BJ (cell line): ENCODE measurements around the gene SGSM1. TPM values are rescaled to one million over a fixed set of nuclear protein-coding genes. Genes with fewer than 3 reads are reported as not detected.
A peak's percentile ranks its signal among the peaks of the same experiment; 100 is the strongest.

Source experiments
- CTCF ChIA-PET: fragments of 350-600 bp; formaldehyde crosslinking; extraction: SDS; loops from one replicate; lab custom pipeline; 2021; ENCODE audit warnings: antibody characterized with exemption, inconsistent platforms; lab: Yijun Ruan, JAX
- POLR2A ChIA-PET: fragments of 300-600 bp; sonication (Branson Sonifier 250); formaldehyde crosslinking; extraction: SDS; loops from one replicate; lab custom pipeline; 2021; ENCODE audit warnings: antibody characterized with exemption; lab: Charles Lee
- DNase-seq: peaks from one replicate; pipeline ENCODE4 v3.0.0-alpha.2; 2011; ENCODE audit warnings: low read depth
- H3K27me3 ChIP-seq: 2 replicates; pipeline ENCODE4 v1.6.0; 2011; ENCODE audit warnings: low read length; ENCODE audit not compliant: control insufficient read depth, insufficient read depth
- H3K36me3 ChIP-seq: 2 replicates; pipeline ENCODE4 v1.5.1; 2011; ENCODE audit warnings: low read length; ENCODE audit not compliant: control insufficient read depth, insufficient read depth
- H3K4me3 ChIP-seq: 2 replicates; pipeline ENCODE4 v1.5.1; 2011; ENCODE audit warnings: low read depth, mild to moderate bottlenecking, control low read depth, low read length
- polyA plus RNA-seq: library from polyadenylated mRNA; depleted of rRNA; stranded (reverse); fragments of >200 nt; gene quantifications from 2 replicates; pipeline ENCODE4 v1.2.3, GENCODE V29; 2011
- TF ChIP-seq, protein P1 (sequence below): IDR thresholded peaks from 2 replicates; pipeline ENCODE4 v1.5.1; 2011; ENCODE audit warnings: low read depth, mild to moderate bottlenecking, control low read depth, inconsistent platforms, low read length, moderate library complexity; ENCODE audit not compliant: insufficient read depth

The SGSM1 gene
- polyA plus RNA-seq, 1 experiment, result not detected

DNA sequence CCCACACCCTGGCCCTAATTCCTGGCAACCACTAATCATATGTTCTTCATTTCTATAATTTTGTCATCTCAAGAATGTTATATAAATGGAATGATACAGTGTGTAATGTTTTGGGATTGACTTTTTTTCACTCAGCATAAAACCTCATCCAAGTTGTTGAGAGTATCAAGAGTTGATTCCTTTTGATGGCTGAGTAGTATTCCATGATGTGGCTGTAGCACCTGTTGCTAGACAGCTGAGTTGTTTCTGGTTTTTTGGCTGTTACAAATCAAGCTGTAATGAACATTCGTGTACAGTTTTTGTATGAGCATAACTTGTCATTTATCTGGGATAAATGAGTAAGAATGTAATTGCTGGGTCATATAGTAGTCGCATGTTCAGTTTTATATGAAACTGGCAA lies 81.2 kb downstream of the SGSM1 start:
- ChIA-PET CTCF (no interaction called here), POLR2A (no interaction called here)
- no peak overlapping the region for H3K4me3 ChIP-seq
- H3K36me3 ChIP-seq, result no peaks in the 10 kb centered on the region
- TF ChIP-seq, protein P1, sequence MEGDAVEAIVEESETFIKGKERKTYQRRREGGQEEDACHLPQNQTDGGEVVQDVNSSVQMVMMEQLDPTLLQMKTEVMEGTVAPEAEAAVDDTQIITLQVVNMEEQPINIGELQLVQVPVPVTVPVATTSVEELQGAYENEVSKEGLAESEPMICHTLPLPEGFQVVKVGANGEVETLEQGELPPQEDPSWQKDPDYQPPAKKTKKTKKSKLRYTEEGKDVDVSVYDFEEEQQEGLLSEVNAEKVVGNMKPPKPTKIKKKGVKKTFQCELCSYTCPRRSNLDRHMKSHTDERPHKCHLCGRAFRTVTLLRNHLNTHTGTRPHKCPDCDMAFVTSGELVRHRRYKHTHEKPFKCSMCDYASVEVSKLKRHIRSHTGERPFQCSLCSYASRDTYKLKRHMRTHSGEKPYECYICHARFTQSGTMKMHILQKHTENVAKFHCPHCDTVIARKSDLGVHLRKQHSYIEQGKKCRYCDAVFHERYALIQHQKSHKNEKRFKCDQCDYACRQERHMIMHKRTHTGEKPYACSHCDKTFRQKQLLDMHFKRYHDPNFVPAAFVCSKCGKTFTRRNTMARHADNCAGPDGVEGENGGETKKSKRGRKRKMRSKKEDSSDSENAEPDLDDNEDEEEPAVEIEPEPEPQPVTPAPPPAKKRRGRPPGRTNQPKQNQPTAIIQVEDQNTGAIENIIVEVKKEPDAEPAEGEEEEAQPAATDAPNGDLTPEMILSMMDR, result no peak
- no peak for DNase-seq
- H3K27me3 ChIP-seq, result no peaks in the 10 kb centered on the region

DNA sequence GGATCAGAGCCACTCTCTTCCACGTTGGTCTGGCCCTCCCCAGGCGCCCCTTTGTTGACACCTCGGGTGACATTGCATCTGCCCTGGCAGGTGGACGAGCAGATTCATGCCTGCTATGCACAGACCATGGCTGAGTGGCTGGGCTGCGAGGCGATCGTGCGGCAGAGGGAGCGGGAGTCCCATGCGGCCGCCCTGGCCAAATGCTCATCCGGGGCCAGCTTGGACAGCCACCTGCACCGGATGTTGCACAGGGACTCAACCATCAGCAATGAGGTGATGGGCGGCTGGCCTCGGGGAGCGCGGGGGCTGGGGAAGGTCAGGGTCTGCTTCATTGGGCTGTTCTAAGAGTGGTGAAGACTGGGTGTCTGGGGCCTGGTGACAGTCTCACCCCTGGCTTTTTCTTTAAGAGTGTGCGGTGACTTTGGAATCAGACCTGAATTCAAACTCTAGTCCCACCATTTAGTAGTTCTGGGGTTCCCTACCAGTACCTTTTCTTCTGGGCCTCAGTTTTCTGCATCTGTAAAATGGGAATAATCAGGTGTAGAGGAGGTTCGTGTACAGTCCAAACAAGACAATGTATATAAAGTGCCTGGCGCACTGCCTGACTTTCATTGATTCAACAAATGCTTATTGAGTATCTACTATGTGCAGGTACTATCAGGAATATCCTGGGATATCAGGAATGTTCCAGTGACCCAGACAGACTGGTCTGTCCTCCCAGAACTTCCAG lies 87.5 kb downstream of the SGSM1 start:
- Histone ChIP-seq H3K27me3 (no peaks in the 10 kb centered on the region), H3K4me3 (no peak overlapping the region), H3K36me3 (no peaks in the 10 kb centered on the region)
- TF ChIP-seq, protein P1, result no peak
- CTCF ChIA-PET, result no interaction called here
- POLR2A ChIA-PET, result no interaction called here
- DNase-seq, result no peak

DNA sequence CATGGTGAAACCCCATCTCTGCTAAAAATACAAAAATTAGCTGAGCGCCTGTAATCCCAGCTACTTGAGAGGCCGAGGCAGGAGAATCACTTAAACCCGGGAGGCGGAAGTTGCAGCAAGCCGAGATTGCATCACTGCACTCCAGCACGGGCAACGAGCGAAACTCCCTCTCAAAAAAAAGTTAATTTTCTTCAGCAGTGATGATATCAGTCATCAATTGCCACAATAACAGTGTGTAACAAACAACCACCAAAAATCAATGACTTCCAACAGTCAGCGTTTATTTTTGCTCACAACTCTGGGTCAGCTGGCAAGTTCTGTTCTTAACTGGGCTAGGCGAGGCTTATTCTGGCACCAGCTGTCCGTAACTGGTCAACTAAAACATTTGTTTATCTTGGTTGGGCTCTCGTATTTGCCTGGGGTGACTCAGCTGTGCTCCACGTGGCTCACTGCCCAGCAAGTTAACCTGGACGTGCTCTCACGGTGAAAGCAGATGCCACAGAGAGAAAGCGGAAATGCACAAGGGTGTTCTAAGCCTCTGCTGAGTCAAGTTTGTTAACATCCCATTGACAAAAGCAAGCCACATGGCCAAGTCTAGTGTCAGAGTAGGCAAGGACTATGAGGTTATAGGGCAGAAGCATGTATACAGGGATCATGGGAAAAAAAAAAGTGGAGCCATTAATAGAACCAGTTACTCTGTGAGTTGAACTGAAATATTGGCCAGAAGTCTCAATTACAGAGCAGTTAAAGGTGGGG lies 88.4 kb downstream of the SGSM1 start:
- ChIA-PET CTCF (interaction anchor here (0.6 kb wide), 2 partner anchors 46 to 302 kb away, joined by 3 to 4 read pairs; no protein-coding TSS in a partner anchor), POLR2A (no interaction called here)
- DNase-seq, result peak; percentile 71
- TF ChIP-seq, protein P1, result no peak
- Histone ChIP-seq H3K36me3 (no peaks in the 10 kb centered on the region), H3K27me3 (no peaks in the 10 kb centered on the region), H3K4me3 (no peak overlapping the region)

DNA sequence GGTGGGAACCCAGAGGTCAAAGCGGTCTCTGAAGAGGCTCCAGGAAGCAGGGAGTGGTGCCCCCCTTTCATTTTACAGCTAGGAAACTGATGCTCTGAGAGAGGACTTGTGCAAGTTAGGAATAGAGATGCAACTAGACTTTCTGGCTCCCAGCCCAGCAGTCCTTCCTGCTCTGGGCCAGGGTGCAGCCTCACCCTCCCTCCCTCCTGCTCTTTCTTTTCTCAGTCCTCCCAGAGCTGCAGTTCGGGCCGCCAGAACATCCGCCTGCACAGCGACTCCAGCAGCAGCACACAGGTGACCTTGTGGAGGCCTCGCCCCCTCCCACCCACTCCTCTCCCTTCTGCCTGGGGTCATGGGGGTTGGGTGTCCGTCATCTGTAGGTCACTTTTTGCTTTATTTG lies 89.0 kb downstream of the SGSM1 start:
- CTCF ChIA-PET, result interaction anchor here (0.6 kb wide), 2 partner anchors 46 to 302 kb away, joined by 3 to 4 read pairs; no protein-coding TSS in a partner anchor
- TF ChIP-seq, protein P1, result no peak
- DNase-seq, result no peak
- Histone ChIP-seq H3K4me3 (no peak overlapping the region), H3K36me3 (no peaks in the 10 kb centered on the region), H3K27me3 (no peaks in the 10 kb centered on the region)
- POLR2A ChIA-PET, result no interaction called here

DNA sequence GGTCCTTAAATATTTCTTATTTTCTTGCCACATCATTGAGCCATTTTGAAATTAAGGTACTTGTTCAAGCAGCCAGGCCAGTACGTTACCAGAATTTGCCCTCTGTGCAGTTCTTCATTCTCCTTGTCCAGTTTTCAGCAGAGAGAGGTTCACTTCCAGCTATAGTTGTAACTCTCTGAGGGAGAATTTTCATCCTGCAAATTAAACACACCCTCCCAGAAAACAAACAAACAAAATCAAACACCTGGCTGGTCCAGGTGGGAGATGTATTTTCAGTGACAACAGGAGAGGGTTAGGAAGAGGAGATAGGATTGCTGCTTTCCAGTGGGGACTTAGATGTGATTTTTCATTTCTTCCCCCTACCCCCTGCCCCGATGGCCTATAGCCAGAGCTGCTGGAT lies 95.4 kb downstream of the SGSM1 start:
- TF ChIP-seq, protein P1, result no peak
- DNase-seq, result no peak
- Histone ChIP-seq H3K36me3 (no peaks in the 10 kb centered on the region), H3K4me3 (no peak overlapping the region), H3K27me3 (no peaks in the 10 kb centered on the region)
- CTCF ChIA-PET, result no interaction called here
- POLR2A ChIA-PET, result no interaction called here
